Activated CD4-positive, alpha-beta T cell treated with anti-CD3 and anti-CD28 coated beads, Interleukin-2, amount 10 ng/mL, durations not matched to agents 7 days and 5 days (primary cell): ENCODE measurements around the gene CHST2. TPM values are rescaled to one million over a fixed set of nuclear protein-coding genes. Genes with fewer than 3 reads are reported as not detected.

Source experiments
- CTCF ChIA-PET: fragments of 350-600 bp; sonication (Branson Sonifier 250); formaldehyde crosslinking; loops from one replicate; lab custom pipeline; 2021; ENCODE audit warnings: antibody characterized with exemption; lab: Charles Lee
- POLR2A ChIA-PET: fragments of 350-600 bp; sonication (Branson Sonifier 250); formaldehyde crosslinking; loops from one replicate; lab custom pipeline; 2021; ENCODE audit warnings: antibody characterized with exemption; lab: Charles Lee
- DNase-seq: peaks from one replicate; pipeline ENCODE4 v3.0.0-alpha.2; 2020
- H3K27ac Mint-ChIP-seq: one replicate; pipeline ENCODE4 v1.8.0; 2021; ENCODE audit warnings: mild to moderate bottlenecking, moderate library complexity, mixed read lengths
- H3K27me3 Mint-ChIP-seq: one replicate; pipeline ENCODE4 v1.8.0; 2021; ENCODE audit warnings: mixed read lengths
- H3K36me3 Mint-ChIP-seq: one replicate; pipeline ENCODE4 v1.8.0; 2021; ENCODE audit warnings: low read depth, mixed read lengths
- H3K4me1 Mint-ChIP-seq: one replicate; pipeline ENCODE4 v1.8.0; 2021; ENCODE audit warnings: mixed read lengths
- H3K4me3 Mint-ChIP-seq: one replicate; pipeline ENCODE4 v1.8.0; 2021; ENCODE audit warnings: mild to moderate bottlenecking, moderate library complexity, mixed read lengths
- H3K9me3 Mint-ChIP-seq: one replicate; pipeline ENCODE4 v1.8.0; 2021; ENCODE audit warnings: mixed read lengths
- total RNA-seq, 2 experiments: library from RNA; stranded (reverse); gene quantifications; one replicate each; pipeline ENCODE4 v1.2.3, GENCODE V29; 2021

Gene CHST2
- total RNA-seq, 2 experiments from 2014 or later = 1.3 to 1.7 TPM

DNA sequence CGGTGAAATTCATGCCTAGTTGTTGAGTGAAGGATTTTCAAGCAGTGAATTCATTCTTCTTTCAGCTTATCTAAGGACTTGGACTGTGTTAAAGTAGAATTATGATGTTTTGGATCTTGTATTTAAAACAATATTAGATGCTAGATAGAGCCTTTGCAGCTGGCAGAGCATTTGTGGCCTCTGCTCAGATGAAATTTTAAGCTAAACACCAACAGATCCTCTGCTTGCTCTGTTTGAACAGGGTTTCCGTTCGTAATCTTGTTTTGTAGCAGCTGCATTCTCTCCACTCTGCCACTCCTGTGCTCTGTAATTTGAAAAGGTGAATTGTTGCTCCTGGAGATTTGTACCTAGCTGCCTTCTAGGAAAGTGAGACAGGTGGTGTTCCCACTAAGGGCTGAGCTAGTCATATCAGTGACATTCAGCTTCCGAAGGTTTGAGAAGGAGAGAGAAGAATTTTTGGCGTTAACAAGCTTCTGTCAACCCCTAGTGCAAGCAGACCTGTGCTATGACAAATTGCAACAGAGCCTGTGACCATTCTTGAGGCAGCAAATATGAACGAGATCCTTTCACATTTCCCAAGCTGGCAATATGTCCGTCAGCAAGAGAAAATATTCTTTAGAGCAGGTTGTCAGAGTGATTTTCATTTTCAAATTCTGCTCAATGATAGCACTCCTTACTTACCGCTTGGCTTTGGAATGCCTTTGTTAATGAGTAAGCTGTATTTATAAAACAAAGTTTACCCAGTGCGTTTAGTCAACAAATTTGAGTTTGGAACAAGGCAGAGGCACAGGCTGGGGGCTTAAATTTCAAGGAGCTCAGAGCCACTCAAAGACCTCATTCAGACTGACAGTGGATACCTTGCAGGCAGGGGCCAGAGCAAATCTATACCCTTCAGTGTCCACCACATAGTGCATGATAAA lies 5.3 kb downstream of the CHST2 start:
- DNase-seq = no peak
- H3K4me3 Mint-ChIP-seq = no peak overlapping the region
- peaks cover 29% of the 10 kb centered on the region for H3K4me1 Mint-ChIP-seq
- no peak overlapping the region for H3K27ac Mint-ChIP-seq
- no peaks in the 10 kb centered on the region for H3K36me3 Mint-ChIP-seq
- no peaks in the 10 kb centered on the region for H3K27me3 Mint-ChIP-seq
- ChIA-PET POLR2A (no interaction called here), CTCF (interaction anchor here (1.2 kb wide), 3 partner anchors 11 to 550 kb away, joined by 3 read pairs; no protein-coding TSS in a partner anchor)
- no peaks in the 10 kb centered on the region for H3K9me3 Mint-ChIP-seq

DNA sequence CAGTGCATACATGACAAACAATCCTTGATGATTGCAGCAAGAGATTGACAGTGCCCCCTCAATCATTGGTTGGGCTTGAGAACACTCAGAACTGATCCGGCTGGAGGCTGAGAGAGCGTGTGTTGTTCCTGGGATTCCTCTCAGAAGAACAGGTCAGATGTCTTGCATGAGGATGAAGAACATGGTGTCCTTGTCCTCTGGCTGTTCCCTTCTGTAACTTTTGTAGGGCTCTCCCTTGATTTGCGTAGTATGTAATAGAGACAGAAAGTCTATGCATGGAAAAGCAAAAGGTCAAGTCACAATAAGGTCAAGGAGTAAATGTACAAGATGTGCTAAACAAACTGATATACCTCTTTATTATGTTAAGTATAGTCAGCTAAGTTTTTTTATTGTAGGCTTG lies 8.2 kb downstream of the CHST2 start:
- H3K4me3 Mint-ChIP-seq = no peak overlapping the region
- no peaks in the 10 kb centered on the region for H3K36me3 Mint-ChIP-seq
- no peaks in the 10 kb centered on the region for H3K27me3 Mint-ChIP-seq

DNA sequence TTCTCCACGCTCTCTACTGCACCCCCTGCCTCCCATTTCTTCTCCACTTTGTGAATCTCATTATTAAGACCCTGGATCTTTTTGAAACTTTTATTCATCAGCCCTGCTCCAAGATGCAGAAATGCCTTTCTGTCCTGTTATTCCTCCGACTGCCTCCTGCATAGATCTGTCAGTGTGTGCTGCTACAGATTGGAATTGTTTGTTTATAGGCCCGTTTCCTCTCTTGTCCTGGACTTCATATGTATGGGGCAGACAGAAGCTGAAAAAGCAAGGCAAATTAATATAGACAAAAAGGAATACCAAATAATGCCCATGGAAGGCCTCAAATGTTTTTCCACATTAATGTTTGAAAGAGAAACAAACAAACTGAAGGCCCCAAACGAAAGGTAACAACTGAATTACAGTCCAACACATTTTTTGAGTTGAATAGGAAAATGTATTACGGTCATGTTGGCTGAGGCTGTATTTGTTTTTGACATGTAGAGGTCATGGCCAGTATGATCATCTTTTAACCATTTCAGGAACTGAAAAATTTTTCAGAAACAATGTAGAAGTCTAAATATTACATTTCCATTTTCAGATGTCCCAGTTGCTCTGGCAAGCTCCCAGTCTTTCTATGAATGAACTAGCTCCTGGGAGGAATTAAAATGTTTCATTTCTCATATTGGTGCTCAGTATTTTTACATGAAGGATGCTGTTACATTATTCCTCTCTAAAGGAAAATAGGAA lies 8.8 kb downstream of the CHST2 start:
- CTCF ChIA-PET = no interaction called here
- Mint-ChIP-seq H3K36me3 (no peaks in the 10 kb centered on the region), H3K4me1 (peaks cover 9% of the 10 kb centered on the region), H3K27me3 (no peaks in the 10 kb centered on the region), H3K27ac (no peak overlapping the region), H3K9me3 (no peaks in the 10 kb centered on the region), H3K4me3 (no peak overlapping the region)
- DNase-seq = no peak
- POLR2A ChIA-PET = no interaction called here

More for the DNA sequence above, 8.2 kb downstream of the CHST2 start:
- ChIA-PET POLR2A (no interaction called here), CTCF (no interaction called here)
- Mint-ChIP-seq H3K9me3 (no peaks in the 10 kb centered on the region), H3K4me1 (peaks cover 15% of the 10 kb centered on the region), H3K27ac (no peak overlapping the region)
- DNase-seq = no peak

DNA sequence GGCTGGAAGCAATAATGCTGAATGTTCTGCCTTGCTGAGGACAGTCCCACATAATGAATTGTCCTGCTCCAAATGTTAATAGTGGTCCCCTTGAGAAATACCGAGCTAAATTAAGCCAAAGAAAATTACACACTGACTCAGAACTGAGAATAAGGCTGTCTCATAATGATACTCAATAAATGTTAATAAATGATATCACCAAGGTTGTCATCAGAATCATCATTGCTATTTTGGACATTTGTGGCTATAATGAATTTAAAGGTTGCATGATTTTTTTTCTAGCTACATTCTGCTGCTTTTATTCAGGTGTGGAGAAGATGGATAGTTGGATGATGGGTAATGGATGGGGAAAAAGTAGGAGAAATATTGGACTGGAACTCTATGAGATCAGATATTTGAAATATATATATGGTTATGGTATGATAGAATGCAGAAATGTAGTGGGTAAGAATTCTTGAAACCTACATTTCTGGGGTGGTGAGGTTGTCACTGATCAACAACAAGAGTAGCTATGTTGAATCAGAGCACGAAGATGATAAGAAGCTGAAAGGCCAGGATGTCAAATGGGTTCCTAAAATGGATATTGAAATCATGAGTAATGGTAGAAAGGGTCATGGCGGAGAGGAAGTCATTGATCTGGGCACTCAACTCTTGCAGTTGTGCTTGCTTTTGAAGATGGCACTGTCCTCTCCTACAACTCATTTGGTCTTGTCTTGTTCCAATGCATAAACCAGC lies 12.8 kb downstream of the CHST2 start:
- no peak for DNase-seq
- Mint-ChIP-seq H3K27ac (no peak overlapping the region), H3K4me1 (no peaks in the 10 kb centered on the region), H3K4me3 (no peak overlapping the region), H3K27me3 (no peaks in the 10 kb centered on the region), H3K36me3 (no peaks in the 10 kb centered on the region), H3K9me3 (no peaks in the 10 kb centered on the region)
- ChIA-PET CTCF (interaction anchor here (0.9 to 1.1 kb wide), 2 partner anchors 28 to 506 kb away, joined by 3 read pairs; no protein-coding TSS in a partner anchor), POLR2A (no interaction called here)

DNA sequence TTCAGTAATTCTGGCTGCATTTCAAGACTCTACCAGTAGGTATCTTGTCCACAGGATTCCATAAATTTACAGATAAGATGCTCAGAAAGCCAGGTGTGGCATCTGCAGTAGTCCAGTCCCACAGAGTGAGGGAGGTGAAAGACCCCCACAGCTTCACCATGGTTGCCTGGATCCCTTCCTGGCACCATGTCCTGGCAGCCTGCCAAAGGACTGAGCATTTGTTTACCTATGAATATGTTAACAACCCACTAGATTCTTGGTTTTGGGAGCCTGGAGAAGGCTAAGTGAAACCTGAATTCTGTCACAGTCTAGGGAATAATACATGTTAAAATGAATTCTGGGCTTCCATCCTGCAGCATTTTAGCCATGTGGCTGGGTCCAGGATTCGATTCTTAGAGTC lies 14.9 kb downstream of the CHST2 start:
- ChIA-PET POLR2A (no interaction called here), CTCF (interaction anchor here (0.9 kb wide), 1 partner anchor 17 kb away, joined by 3 read pairs; no protein-coding TSS in a partner anchor)
- no peak for DNase-seq
- Mint-ChIP-seq H3K27me3 (no peaks in the 10 kb centered on the region), H3K4me3 (no peak overlapping the region), H3K27ac (no peak overlapping the region), H3K36me3 (no peaks in the 10 kb centered on the region), H3K9me3 (no peaks in the 10 kb centered on the region), H3K4me1 (no peaks in the 10 kb centered on the region)

DNA sequence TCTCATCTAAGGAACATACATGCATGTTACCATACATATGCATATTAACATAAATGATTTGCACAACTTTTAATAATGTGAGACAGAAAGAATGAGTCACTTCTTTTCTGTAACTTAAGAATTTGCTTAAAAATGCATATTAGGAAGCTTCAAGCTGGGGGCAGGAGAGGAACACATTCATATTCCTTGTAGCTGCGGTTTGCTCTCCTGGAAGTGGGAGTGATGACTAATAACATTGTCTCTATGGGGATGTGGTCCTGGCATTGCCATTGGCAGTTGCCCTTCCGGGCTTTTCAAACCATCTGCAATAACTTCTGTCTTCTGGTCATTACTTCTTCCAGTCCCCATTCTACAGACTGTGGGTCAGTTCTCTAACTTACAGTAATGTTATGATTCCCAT lies 15.6 kb downstream of the CHST2 start:
- Mint-ChIP-seq H3K4me3 (no peak overlapping the region), H3K4me1 (no peaks in the 10 kb centered on the region), H3K9me3 (no peaks in the 10 kb centered on the region), H3K27ac (no peak overlapping the region), H3K36me3 (no peaks in the 10 kb centered on the region), H3K27me3 (no peaks in the 10 kb centered on the region)
- CTCF ChIA-PET = interaction anchor here (0.9 kb wide), 1 partner anchor 16 kb away, joined by 3 read pairs; no protein-coding TSS in a partner anchor
- POLR2A ChIA-PET = no interaction called here
- no peak for DNase-seq

DNA sequence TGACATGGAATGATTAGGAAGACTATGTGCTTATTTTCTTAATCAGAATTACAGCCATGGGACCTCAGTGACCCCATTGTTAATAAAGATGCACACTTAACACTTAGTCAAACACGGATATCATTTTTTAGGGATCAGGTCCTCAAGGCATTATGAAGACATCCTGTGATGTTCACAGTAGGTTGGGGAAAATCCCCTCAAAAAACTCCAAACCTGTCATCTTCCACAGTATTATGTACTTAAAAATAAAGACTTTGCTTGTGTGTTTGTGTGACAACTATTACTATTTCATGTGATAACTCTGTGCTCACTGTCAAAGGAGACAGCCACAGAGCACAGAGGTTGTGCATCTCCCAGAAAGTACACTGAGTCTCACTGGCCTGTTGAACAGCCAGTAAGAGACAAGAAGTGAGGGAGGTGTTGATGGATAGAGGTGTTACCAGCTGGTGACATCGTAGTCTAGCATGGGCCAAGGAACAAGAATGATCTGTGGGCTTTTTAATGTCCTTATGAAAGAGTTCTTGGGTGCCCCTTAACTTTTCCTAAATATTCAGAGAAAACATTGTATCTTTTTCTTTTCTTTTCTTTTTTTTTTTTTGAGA lies 18.0 kb downstream of the CHST2 start:
- H3K27me3 Mint-ChIP-seq = no peaks in the 10 kb centered on the region
- POLR2A ChIA-PET = no interaction called here
- H3K4me1 Mint-ChIP-seq = no peaks in the 10 kb centered on the region
- DNase-seq = no peak
- CTCF ChIA-PET = interaction anchor here (0.6 kb wide), 1 partner anchor 34 kb away, joined by 4 read pairs; no protein-coding TSS in a partner anchor
- no peaks in the 10 kb centered on the region for H3K36me3 Mint-ChIP-seq
- no peaks in the 10 kb centered on the region for H3K9me3 Mint-ChIP-seq
- H3K27ac Mint-ChIP-seq = no peak overlapping the region
- H3K4me3 Mint-ChIP-seq = no peak overlapping the region

DNA sequence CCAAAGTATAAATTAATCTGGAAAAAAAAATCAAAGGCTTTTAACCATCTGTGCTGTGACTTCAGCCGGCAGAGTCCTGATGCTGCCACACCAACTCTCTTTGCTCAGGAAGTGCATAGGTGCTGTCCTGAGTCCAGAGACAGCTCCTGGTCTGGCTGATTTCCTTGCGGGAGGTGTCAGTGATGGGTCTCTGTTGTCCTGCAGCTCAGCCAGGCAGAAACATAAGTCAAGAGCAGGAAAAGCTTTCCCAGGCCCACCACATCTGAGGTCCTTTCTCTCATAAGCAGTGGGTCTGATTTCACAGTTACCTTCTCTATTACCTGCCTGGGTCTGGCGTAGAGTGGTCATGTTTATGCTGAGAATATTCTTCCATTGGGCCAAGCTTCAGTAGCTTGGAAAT lies 19.4 kb downstream of the CHST2 start:
- CTCF ChIA-PET = interaction anchor here (0.6 kb wide), 1 partner anchor 1122 kb away, joined by 4 read pairs; no protein-coding TSS in a partner anchor
- H3K36me3 Mint-ChIP-seq = no peaks in the 10 kb centered on the region
- DNase-seq = no peak
- H3K4me3 Mint-ChIP-seq = no peak overlapping the region
- H3K27ac Mint-ChIP-seq = no peak overlapping the region
- POLR2A ChIA-PET = no interaction called here
- no peaks in the 10 kb centered on the region for H3K27me3 Mint-ChIP-seq
- no peaks in the 10 kb centered on the region for H3K9me3 Mint-ChIP-seq
- no peaks in the 10 kb centered on the region for H3K4me1 Mint-ChIP-seq

DNA sequence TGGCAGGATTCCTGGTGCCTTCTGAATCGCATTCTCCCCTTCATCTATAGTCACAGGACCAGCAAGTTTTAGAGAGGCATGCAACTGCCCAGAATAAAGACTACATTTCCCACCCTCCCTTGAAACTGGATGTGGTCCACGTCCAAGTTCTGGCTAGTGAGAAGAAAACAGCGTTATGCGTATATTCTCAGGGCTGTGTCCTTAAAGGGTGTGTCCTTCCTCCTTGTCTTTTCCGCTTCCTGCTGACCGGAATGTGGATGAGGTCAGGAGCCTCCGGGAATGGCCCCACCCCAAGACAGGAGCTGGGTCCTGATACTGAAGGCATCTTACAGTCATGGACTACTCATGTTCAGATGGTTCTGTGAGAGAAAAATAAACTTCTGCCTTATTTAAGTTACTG lies 20.2 kb downstream of the CHST2 start:
- ChIA-PET POLR2A (no interaction called here), CTCF (interaction anchor here (0.6 to 0.9 kb wide), 2 partner anchors 27 to 1123 kb away, joined by 3 to 4 read pairs; no protein-coding TSS in a partner anchor)
- H3K4me3 Mint-ChIP-seq = no peak overlapping the region

DNA sequence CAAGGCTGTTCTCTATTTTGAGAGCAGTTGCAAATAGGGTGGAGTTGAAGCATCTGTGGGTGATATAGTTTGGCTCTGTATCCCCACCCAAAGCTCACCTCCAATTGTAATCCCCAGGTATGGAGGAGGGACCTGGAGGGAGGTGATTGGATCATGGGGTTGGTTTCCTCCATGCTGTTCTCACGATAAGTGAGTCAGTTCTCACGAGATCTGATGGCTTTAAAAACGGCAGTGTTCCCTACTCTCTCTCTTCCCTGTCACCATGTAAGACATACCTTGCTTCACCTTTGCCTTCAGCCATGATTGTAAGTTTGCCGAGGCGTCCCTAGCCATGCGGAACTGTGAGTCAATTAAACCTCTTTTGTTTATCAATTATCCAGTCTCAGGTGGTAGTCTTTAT lies 21.0 kb downstream of the CHST2 start:
- Mint-ChIP-seq H3K4me3 (no peak overlapping the region), H3K27ac (no peak overlapping the region), H3K4me1 (no peaks in the 10 kb centered on the region), H3K9me3 (no peaks in the 10 kb centered on the region), H3K27me3 (no peaks in the 10 kb centered on the region), H3K36me3 (no peaks in the 10 kb centered on the region)
- CTCF ChIA-PET = interaction anchor here (0.6 kb wide), 1 partner anchor 1313 kb away, joined by 5 read pairs; no protein-coding TSS in a partner anchor
- DNase-seq = no peak
- POLR2A ChIA-PET = no interaction called here

More for the DNA sequence above, 20.2 kb downstream of the CHST2 start:
- no peaks in the 10 kb centered on the region for H3K27me3 Mint-ChIP-seq
- no peak overlapping the region for H3K27ac Mint-ChIP-seq
- DNase-seq = no peak
- H3K9me3 Mint-ChIP-seq = no peaks in the 10 kb centered on the region
- H3K36me3 Mint-ChIP-seq = no peaks in the 10 kb centered on the region
- H3K4me1 Mint-ChIP-seq = no peaks in the 10 kb centered on the region

DNA sequence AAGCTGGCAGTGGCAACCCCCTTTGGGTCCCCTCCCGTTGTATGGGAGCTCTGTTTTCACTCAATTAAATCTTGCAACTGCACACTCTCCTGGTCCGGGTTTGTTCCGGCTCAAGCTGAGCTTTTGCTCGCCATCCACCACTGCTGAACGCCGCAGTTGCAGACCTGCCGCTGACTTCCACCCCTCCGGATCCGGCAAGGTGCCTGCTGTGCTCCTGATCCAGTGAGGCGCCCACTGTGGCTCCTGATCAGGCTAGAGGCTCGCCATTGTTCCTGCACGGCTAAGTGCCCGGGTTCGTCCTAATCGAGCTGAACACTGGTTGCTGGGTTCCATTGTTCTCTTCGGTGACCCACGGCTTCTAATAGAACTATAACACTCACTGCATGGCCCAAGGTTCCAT lies 22.8 kb downstream of the CHST2 start:
- DNase-seq = no peak
- ChIA-PET CTCF (interaction anchor here (1.0 kb wide), 1 partner anchor 17 kb away, joined by 3 read pairs; no protein-coding TSS in a partner anchor), POLR2A (no interaction called here)
- Mint-ChIP-seq H3K36me3 (no peaks in the 10 kb centered on the region), H3K4me3 (no peak overlapping the region), H3K27ac (no peak overlapping the region), H3K9me3 (no peaks in the 10 kb centered on the region), H3K4me1 (no peaks in the 10 kb centered on the region), H3K27me3 (no peaks in the 10 kb centered on the region)

DNA sequence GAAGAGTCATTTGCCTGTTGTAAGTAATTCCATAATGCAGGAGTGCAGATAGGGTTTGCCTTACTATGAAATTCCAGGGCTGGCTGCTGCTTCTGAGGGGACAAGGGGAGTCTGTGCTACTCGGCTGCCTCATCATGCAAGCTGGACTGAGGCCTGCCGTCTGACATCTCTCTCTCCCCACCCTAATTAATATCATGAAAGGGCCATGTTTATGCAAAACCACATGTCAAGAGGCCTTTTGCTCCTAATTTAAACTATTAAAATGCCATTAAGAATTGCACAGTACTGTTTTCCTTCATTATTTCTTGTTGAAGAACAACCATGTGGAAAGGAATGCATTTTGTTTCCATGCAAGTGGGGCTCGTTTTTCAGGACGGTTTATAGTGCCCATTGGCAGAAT lies 26.3 kb downstream of the CHST2 start:
- no peaks in the 10 kb centered on the region for H3K36me3 Mint-ChIP-seq
- DNase-seq = no peak
- no peaks in the 10 kb centered on the region for H3K4me1 Mint-ChIP-seq
- no peak overlapping the region for H3K4me3 Mint-ChIP-seq
- ChIA-PET POLR2A (no interaction called here), CTCF (interaction anchor here (1.3 kb wide), 1 partner anchor 9 kb away, joined by 4 read pairs; no protein-coding TSS in a partner anchor)
- no peaks in the 10 kb centered on the region for H3K27me3 Mint-ChIP-seq
- H3K9me3 Mint-ChIP-seq = no peaks in the 10 kb centered on the region
- H3K27ac Mint-ChIP-seq = no peak overlapping the region
